Mucosa of rectum (tissue), 2 donors: ENCODE results near the gene KRTAP5-9.
"Not testable (repeated sequence)": the region's sequence is repeated elsewhere in the genome, so short reads cannot be mapped to it uniquely, and the experiment has no call there.

Experiments used
- H3K27ac ChIP-seq, 2 donors: one replicate each; pipeline ENCODE4 v1.7.0; 2013; ENCODE audit warnings: inconsistent platforms in 2 of 2, low read depth in 2 of 2, low read length in 2 of 2
- H3K27me3 ChIP-seq, 2 donors: one replicate each; pipeline ENCODE4 v1.7.0; 2013; ENCODE audit warnings: low read length in 2 of 2; ENCODE audit not compliant: control insufficient read depth in 2 of 2, insufficient read depth in 2 of 2
- H3K36me3 ChIP-seq, 2 donors: one replicate each; pipeline ENCODE4 v1.7.0; 2013; ENCODE audit warnings: low read length in 2 of 2; ENCODE audit not compliant: control insufficient read depth in 2 of 2, insufficient read depth in 2 of 2
- H3K4me1 ChIP-seq, 2 donors: one replicate each; pipeline ENCODE4 v1.7.0; 2013; ENCODE audit warnings: low read length in 2 of 2, mild to moderate bottlenecking in 1 of 2; ENCODE audit not compliant: control insufficient read depth in 2 of 2, insufficient read depth in 2 of 2
- H3K4me3 ChIP-seq, 2 donors: one replicate each; pipeline ENCODE4 v1.7.0; 2013; ENCODE audit warnings: low read length in 2 of 2
- H3K9ac ChIP-seq, 2 donors: one replicate each; pipeline ENCODE4 v1.7.0; 2013; ENCODE audit warnings: low read length in 2 of 2, low read depth in 1 of 2, mild to moderate bottlenecking in 1 of 2
- H3K9me3 ChIP-seq, 2 donors: one replicate each; pipeline ENCODE4 v1.7.0; 2013; ENCODE audit warnings: low read length in 2 of 2; ENCODE audit not compliant: control insufficient read depth in 2 of 2
- donor health status: healthy.
- donor health status: Normal muscosa, but diverticular disease.

The KRTAP5-9 gene

DNA sequence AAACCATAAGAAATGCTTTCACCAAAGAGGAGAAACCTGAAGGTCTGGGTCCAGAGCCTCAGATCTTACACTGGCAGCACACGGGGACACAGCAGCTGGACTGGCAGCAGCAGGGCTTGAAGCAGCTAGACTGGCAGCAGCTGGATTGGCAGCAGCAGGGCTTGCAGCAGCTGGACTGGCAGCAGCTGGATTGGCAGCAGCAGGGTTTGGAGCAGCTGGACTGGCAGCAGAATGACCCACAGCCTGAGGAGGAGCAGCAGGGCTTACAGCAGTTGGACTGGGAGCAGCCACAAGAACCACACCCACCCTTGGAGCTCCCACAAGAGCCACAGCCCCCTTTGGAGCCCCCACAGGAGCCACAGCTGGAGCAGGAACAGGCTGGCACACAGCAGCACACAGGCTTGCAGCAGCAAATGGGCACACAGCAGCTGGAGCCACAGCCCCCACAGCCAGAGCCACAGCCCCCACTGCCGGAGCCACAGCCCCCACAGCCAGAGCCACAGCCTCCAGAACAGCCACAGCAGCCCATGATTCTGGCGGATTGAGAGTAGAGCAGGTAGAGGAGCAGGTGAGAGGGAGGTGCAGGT lies 34.2 kb downstream of the KRTAP5-9 start, which contains the start of gene KRTAP5-11:
KRTAP5-11 (minus strand) TSS at position 567 of the 587 bp plus-strand sequence; CDS start at position 529, 38 bp downstream.
- no peaks in the 10 kb centered on the region for H3K36me3 ChIP-seq
- H3K9ac ChIP-seq = no peak within 1 kb of the TSS
- H3K27ac ChIP-seq = no peak within 1 kb of the TSS
- peaks cover 0 to 2% of the 10 kb centered on the region in 2 donors for H3K4me1 ChIP-seq
- H3K27me3 ChIP-seq = peaks cover 0 to 2% of the 10 kb centered on the region in 2 donors
- H3K9me3 ChIP-seq = no peaks in the 10 kb centered on the region
- H3K4me3 ChIP-seq = no peak within 1 kb of the TSS

DNA sequence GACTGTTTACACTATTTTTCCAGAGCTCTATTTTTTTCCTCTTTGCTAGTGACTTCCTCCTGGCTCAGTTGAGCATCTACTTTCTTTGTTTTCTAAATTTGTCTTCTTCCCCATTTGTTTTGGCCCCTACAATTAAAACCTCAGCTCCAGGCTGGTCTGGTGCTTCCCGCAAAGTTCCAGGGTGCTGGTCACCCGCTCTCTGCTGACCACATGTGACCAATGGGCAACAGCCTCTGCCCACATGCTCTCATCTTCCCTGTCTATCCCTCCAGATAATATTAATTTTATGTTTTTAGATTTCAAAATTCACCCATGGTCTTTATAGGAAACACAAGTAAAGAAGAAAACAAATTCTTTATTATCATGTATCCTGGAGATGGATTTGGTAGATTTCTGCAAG lies 34.7 kb downstream of the KRTAP5-9 start:
- H3K4me3 ChIP-seq, H3K27me3 ChIP-seq, H3K27ac ChIP-seq, H3K9me3 ChIP-seq, H3K4me1 ChIP-seq, H3K36me3 ChIP-seq, H3K9ac ChIP-seq: not testable (repeated sequence)

DNA sequence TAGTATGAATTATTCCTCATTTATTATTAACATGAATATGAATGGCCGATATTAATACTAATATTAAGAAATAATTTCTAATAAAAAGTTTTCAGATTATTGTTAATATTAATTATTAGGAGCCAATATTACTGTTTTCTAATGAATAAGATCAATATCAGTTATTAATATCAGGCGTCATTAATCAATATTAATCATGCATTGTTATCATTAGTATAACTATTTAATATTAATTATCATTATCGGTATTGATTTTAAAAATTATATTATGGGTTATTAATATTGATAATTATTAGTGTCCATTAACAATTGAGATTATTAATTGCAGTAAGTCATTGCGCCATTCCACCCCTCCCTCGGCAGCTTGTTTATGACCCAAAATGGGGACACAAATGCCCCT lies 37.5 kb downstream of the KRTAP5-9 start:
- not testable (repeated sequence) for H3K4me1 ChIP-seq, H3K36me3 ChIP-seq, H3K9ac ChIP-seq, H3K9me3 ChIP-seq, H3K27me3 ChIP-seq, H3K27ac ChIP-seq, H3K4me3 ChIP-seq

DNA sequence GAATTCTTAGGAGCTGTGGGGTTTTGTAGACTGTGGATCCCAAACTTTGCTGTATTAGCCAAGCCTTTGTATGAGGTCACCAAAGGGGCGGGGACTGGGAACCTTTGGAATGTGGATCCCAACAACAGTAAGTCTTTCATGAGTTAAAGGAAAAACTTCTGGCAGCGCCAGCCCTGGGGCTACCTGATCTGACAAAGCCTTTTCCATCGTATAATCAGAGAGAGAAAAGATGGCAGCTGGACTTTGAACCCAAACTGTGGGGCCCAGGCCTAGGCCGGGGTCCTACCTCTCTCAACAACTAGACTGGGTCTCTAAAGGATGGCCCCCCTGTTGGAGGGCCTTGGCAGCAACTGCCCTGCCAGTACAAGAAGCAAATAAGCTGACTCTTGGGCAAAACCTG lies 40.1 kb downstream of the KRTAP5-9 start:
- not testable (repeated sequence) for H3K4me1 ChIP-seq, H3K27ac ChIP-seq, H3K4me3 ChIP-seq, H3K9me3 ChIP-seq, H3K9ac ChIP-seq, H3K36me3 ChIP-seq, H3K27me3 ChIP-seq

DNA sequence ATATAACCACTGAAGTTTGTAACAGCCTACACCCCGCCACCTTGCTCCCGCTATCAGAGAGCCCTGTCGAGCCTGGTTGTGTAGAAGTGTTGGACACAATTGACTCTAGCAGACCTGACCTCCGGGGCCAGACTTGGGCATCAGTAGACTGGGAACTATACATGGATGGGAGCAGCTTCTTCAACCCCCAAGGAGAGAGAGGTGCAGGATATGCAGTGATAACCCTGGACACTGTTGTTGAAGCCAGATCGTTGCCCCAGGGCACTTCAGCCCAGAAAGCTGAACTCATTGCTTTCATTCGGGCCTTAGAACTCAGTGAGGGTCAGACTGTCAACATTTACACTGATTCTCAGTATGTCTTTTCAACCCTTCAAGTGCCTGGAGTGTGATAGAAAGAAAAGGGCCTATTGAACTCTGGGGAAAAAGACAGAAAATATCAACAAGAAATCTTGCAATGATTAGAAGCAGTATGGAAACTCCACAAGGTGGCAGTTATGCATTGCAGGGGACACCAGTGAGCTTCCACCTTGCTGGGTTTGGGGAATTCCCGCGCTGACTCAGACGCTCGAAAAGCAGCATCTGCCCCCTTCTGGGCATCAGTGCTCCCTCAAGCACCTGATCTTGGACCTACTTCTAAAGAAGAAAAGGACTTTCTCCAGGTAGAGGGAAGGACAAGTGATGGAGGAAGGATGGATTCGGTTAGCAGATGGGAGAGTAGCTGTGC lies 40.8 kb downstream of the KRTAP5-9 start:
- H3K36me3 ChIP-seq, H3K27ac ChIP-seq, H3K4me1 ChIP-seq, H3K4me3 ChIP-seq, H3K9me3 ChIP-seq, H3K27me3 ChIP-seq, H3K9ac ChIP-seq: not testable (repeated sequence)

DNA sequence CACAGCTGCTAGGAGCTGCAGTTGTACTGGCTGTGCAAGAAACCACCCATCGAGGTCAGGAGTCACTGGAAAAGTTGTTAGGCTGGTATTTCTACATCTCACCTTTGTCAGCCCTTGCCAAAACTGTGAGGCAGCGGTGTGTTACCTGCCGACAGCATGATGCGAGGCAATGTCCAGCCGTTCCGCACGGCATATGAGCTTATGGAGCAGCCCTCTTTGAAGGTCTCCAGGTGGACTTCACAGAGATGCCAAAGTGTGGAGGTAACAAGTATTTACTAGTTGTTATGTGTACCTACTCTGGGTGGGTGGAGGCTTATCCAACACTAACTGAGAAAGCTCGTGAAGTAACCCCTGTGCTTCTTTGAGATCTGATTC lies 41.3 kb downstream of the KRTAP5-9 start:
- not testable (repeated sequence) for H3K27me3 ChIP-seq, H3K27ac ChIP-seq, H3K4me3 ChIP-seq, H3K9me3 ChIP-seq, H3K4me1 ChIP-seq, H3K36me3 ChIP-seq, H3K9ac ChIP-seq
